Measurements from ENCODE around the gene GALM. TPM values are rescaled to one million over a fixed set of nuclear protein-coding genes. Genes with fewer than 3 reads are reported as not detected.

The GALM gene
- polyA plus RNA-seq, 1 donor from 2014 or later, result not detected

- Histone ChIP-seq H2AFZ (ENCODE audit: low read depth, low read length) (no peak overlapping the region), H3K27ac (ENCODE audit: low read length) (no peak overlapping the region), H3K9me2 (ENCODE audit: insufficient read depth, low read length) (no peaks in the 10 kb centered on the region), H3K79me2 (replicated peaks; ENCODE audit: insufficient read depth, low read length) (no peaks in the 10 kb centered on the region), H3K9me3 (ENCODE audit: low read length) (no peaks in the 10 kb centered on the region), H3F3A (ENCODE audit: insufficient read depth, low read length, poor library complexity, severe bottlenecking) (no peaks in the 10 kb centered on the region), H3K27me3 (ENCODE audit: insufficient read depth, low read depth, low read length) (no peaks in the 10 kb centered on the region), H3K36me3 (ENCODE audit: insufficient read depth, low read length) (no peaks in the 10 kb centered on the region), H3K4me3 (ENCODE audit: low read length) (no peak overlapping the region), H3K4me2 (ENCODE audit: low read length) (no peak overlapping the region), H3K9ac (ENCODE audit: low read length) (no peak overlapping the region), H4K20me1 (ENCODE audit: insufficient read depth) (no peaks in the 10 kb centered on the region)
- no peak for TF ChIP-seq POLR2AphosphoS5 (IDR thresholded peaks at IDR 0.05)
- no peak for TF ChIP-seq REST (IDR thresholded peaks at IDR 0.05; ENCODE audit: borderline replicate concordance)
- TF ChIP-seq RAD21 (conservative IDR thresholded peaks at IDR 0.05), result no peak
- no peak for TF ChIP-seq EZH2 (IDR thresholded peaks at IDR 0.05; ENCODE audit: borderline replicate concordance, insufficient read depth, low read length, poor library complexity, severe bottlenecking)
- TF ChIP-seq EP300 (conservative IDR thresholded peaks at IDR 0.05; ENCODE audit: poor library complexity, severe bottlenecking), result no peak
- TF ChIP-seq MXI1 (conservative IDR thresholded peaks at IDR 0.05; ENCODE audit: poor library complexity, severe bottlenecking), result no peak
- no peak for TF ChIP-seq TAF1 (IDR thresholded peaks at IDR 0.05; ENCODE audit: low read depth)
- no peak for TF ChIP-seq CTCF (IDR thresholded peaks at IDR 0.05; ENCODE audit: poor library complexity, severe bottlenecking)
- no peak for TF ChIP-seq SMC3 (conservative IDR thresholded peaks at IDR 0.05; ENCODE audit: poor library complexity)
These were observed 110.6 kb downstream of the GALM start for GRCh38 chr2:38776531-38776930.

- Histone ChIP-seq H3K79me2 (replicated peaks; ENCODE audit: insufficient read depth, low read length) (no peaks in the 10 kb centered on the region), H2AFZ (ENCODE audit: low read depth, low read length) (peak overlapping the region; percentile 86), H3K27ac (ENCODE audit: low read length) (peak overlapping the region; percentile 48), H3F3A (ENCODE audit: insufficient read depth, low read length, poor library complexity, severe bottlenecking) (no peaks in the 10 kb centered on the region), H3K9me2 (ENCODE audit: insufficient read depth, low read length) (no peaks in the 10 kb centered on the region), H3K9me3 (ENCODE audit: low read length) (no peaks in the 10 kb centered on the region), H3K4me2 (ENCODE audit: low read length) (peak overlapping the region; percentile 86), H4K20me1 (ENCODE audit: insufficient read depth) (no peaks in the 10 kb centered on the region), H3K9ac (ENCODE audit: low read length) (peak overlapping the region; percentile 60), H3K27me3 (ENCODE audit: insufficient read depth, low read depth, low read length) (no peaks in the 10 kb centered on the region), H3K36me3 (ENCODE audit: insufficient read depth, low read length) (no peaks in the 10 kb centered on the region), H3K4me3 (ENCODE audit: low read length) (peak overlapping the region; percentile 74)
- no peak for TF ChIP-seq TAF1 (IDR thresholded peaks at IDR 0.05; ENCODE audit: low read depth)
- no peak for TF ChIP-seq EP300 (conservative IDR thresholded peaks at IDR 0.05; ENCODE audit: poor library complexity, severe bottlenecking)
- TF ChIP-seq MXI1 (conservative IDR thresholded peaks at IDR 0.05; ENCODE audit: poor library complexity, severe bottlenecking), result no peak
- TF ChIP-seq CTCF (IDR thresholded peaks at IDR 0.05; ENCODE audit: poor library complexity, severe bottlenecking), result no peak
- TF ChIP-seq EZH2 (IDR thresholded peaks at IDR 0.05; ENCODE audit: borderline replicate concordance, insufficient read depth, low read length, poor library complexity, severe bottlenecking), result no peak
- TF ChIP-seq SMC3 (conservative IDR thresholded peaks at IDR 0.05; ENCODE audit: poor library complexity), result no peak
- TF ChIP-seq RAD21 (conservative IDR thresholded peaks at IDR 0.05), result no peak
- TF ChIP-seq REST (IDR thresholded peaks at IDR 0.05; ENCODE audit: borderline replicate concordance), result no peak
- no peak for TF ChIP-seq POLR2AphosphoS5 (IDR thresholded peaks at IDR 0.05)
These were observed 112.8 kb downstream of the GALM start for GRCh38 chr2:38778687-38779082.
